GM12878 (cell line): ENCODE data around the gene BBS10. TPM values are rescaled to one million over a fixed set of nuclear protein-coding genes. Genes with fewer than 3 reads are reported as not detected.

Experiments used
- ATAC-seq: fragments of 200-7000 bp; cut with Tn5 transposase; 3 replicates; pipeline ENCODE4 v1.9.1; 2020; ENCODE audit warnings: mild to moderate bottlenecking, moderate library complexity
- BruUV-seq: library from RNA; stranded (reverse); fragments of 400-500 nt; replicated peaks from 2 replicates; lab custom pipeline; 2021; lab: Mats Ljungman, UMichigan
- CTCF ChIA-PET: fragments of 300-600 bp; sonication (Branson Sonifier 250); formaldehyde crosslinking; extraction: SDS; loops from one replicate; lab custom pipeline; 2021; ENCODE audit warnings: inconsistent platforms; lab: Yijun Ruan, JAX
- POLR2A ChIA-PET: fragments of 350-600 bp; formaldehyde crosslinking; extraction: SDS; loops from one replicate; lab custom pipeline; 2021; ENCODE audit warnings: inconsistent platforms; lab: Charles Lee
- RAD21 ChIA-PET: fragments of 300-600 bp; sonication (Branson Sonifier 250); formaldehyde crosslinking; loops from one replicate; lab custom pipeline; 2023; ENCODE audit warnings: antibody characterized with exemption; ENCODE audit not compliant: unreplicated experiment; lab: Charles Lee
- SMC1A ChIA-PET: fragments of 300-600 bp; sonication (Branson Sonifier 250); formaldehyde crosslinking; loops from one replicate; lab custom pipeline; 2023; ENCODE audit not compliant: unreplicated experiment, uncharacterized antibody; lab: Charles Lee
- DNase-seq: peaks from one replicate; pipeline ENCODE4 v3.0.0-alpha.2; 2011; ENCODE audit warnings: low read depth, low spot score
- FAIRE-seq: peaks from 3 replicates; lab custom pipeline; 2011; peaks lifted over from hg19 to GRCh38; lab: Jason Lieb, UNC
- H2AFZ ChIP-seq: 2 replicates; pipeline ENCODE4 v1.6.0; 2011; ENCODE audit warnings: low read depth, low read length, control low read depth; ENCODE audit not compliant: control insufficient read depth
- H3K27ac ChIP-seq: 2 replicates; pipeline ENCODE4 v1.5.1; 2011; ENCODE audit warnings: control low read depth; ENCODE audit not compliant: control insufficient read depth, insufficient read depth
- H3K27me3 ChIP-seq, 2 experiments: replicated peaks in 1 of 2; 2 replicates each; pipeline versions ENCODE4 v1.6.0 to v1.6.1; 2011; ENCODE audit warnings: low read length in 1 of 2; ENCODE audit not compliant: control insufficient read depth in 2 of 2, insufficient read depth in 2 of 2
- H3K36me3 ChIP-seq, 2 experiments: 2 replicates each; pipeline ENCODE4 v1.5.1; 2011; ENCODE audit warnings: low read length in 1 of 2; ENCODE audit not compliant: control insufficient read depth in 2 of 2, insufficient read depth in 2 of 2
- H3K4me1 ChIP-seq: 2 replicates; pipeline ENCODE4 v1.6.1; 2011; ENCODE audit warnings: mild to moderate bottlenecking, low read length, moderate library complexity, mixed read lengths; ENCODE audit not compliant: control insufficient read depth, insufficient read depth
- H3K4me2 ChIP-seq: 2 replicates; pipeline ENCODE4 v1.6.0; 2011; ENCODE audit warnings: control low read depth; ENCODE audit not compliant: control insufficient read depth, insufficient read depth
- H3K4me3 ChIP-seq: fragments of 200-600 bp; sonication (generic); 2 replicates; pipeline ENCODE4 v1.5.1; 2016
- H3K79me2 ChIP-seq: 2 replicates; pipeline ENCODE4 v1.6.0; 2011; ENCODE audit warnings: low read length; ENCODE audit not compliant: control insufficient read depth, insufficient read depth
- H3K9ac ChIP-seq: 2 replicates; pipeline ENCODE4 v1.8.0; 2011; ENCODE audit warnings: low read length, control low read depth, mixed read lengths; ENCODE audit not compliant: control insufficient read depth, insufficient read depth
- H3K9me3 ChIP-seq: replicated peaks from 3 replicates; pipeline ENCODE4 v1.5.1; 2011; ENCODE audit warnings: mild to moderate bottlenecking, low read length; ENCODE audit not compliant: control insufficient read depth, insufficient read depth
- H4K20me1 ChIP-seq: 2 replicates; pipeline ENCODE4 v1.6.0; 2011; ENCODE audit not compliant: control insufficient read depth, insufficient read depth
- BHLHE40 ChIP-seq, 2 experiments: fragments of 450-650 bp in 1 of 2; IDR thresholded peaks; 2 replicates each; pipeline ENCODE4 v1.6.1; 2011 to 2017; ENCODE audit warnings: low read depth in 2 of 2, borderline replicate concordance in 1 of 2, improper control_type of control experiment in 1 of 2, low read length in 1 of 2, mild to moderate bottlenecking in 1 of 2
- CBX3 ChIP-seq: fragments of 200-600 bp; sonication (generic); IDR thresholded peaks from 2 replicates; pipeline ENCODE4 v1.6.1; 2016; ENCODE audit warnings: low read depth, borderline replicate concordance
- CBX5 ChIP-seq: sonication (generic); IDR thresholded peaks from 2 replicates; pipeline ENCODE4 v1.6.1; 2016; ENCODE audit warnings: low read depth, moderate library complexity, mild to moderate bottlenecking, inconsistent platforms
- CHD1 ChIP-seq: IDR thresholded peaks from 2 replicates; pipeline ENCODE4 v1.6.1; 2012; ENCODE audit warnings: low read depth, low read length, improper control_type of control experiment
- CHD4 ChIP-seq: fragments of 200-600 bp; sonication (generic); IDR thresholded peaks from 2 replicates; pipeline ENCODE4 v1.6.1; 2016; ENCODE audit warnings: mild to moderate bottlenecking
- DPF2 ChIP-seq: fragments of 450-650 bp; IDR thresholded peaks from 2 replicates; pipeline ENCODE4 v1.6.1; 2017; ENCODE audit warnings: mild to moderate bottlenecking
- EZH2 ChIP-seq: IDR thresholded peaks from 2 replicates; pipeline ENCODE4 v1.6.1; 2012; ENCODE audit warnings: low read depth, mild to moderate bottlenecking, control low read depth, inconsistent platforms, low read length, borderline replicate concordance; ENCODE audit not compliant: control insufficient read depth
- HDAC2 ChIP-seq: fragments of 200-600 bp; sonication (generic); IDR thresholded peaks from 2 replicates; pipeline ENCODE4 v1.6.1; 2017
- JUNB ChIP-seq: IDR thresholded peaks from 2 replicates; pipeline ENCODE4 v1.6.1; 2016; ENCODE audit warnings: antibody characterized with exemption, mild to moderate bottlenecking
- MEF2A ChIP-seq: IDR thresholded peaks from 2 replicates; pipeline ENCODE4 v1.6.1; 2011; ENCODE audit warnings: low read depth, mild to moderate bottlenecking, low read length, moderate library complexity; ENCODE audit not compliant: insufficient read depth
- POLR2AphosphoS5 ChIP-seq: IDR thresholded peaks from 2 replicates; pipeline ENCODE4 v1.6.1; 2011; ENCODE audit warnings: mild to moderate bottlenecking, low read length, inconsistent platforms
- SPI1 ChIP-seq: IDR thresholded peaks from 2 replicates; pipeline ENCODE4 v1.6.1; 2011; ENCODE audit warnings: low read depth, mild to moderate bottlenecking, low read length, moderate library complexity, borderline replicate concordance; ENCODE audit not compliant: insufficient read depth
- TARDBP ChIP-seq: IDR thresholded peaks from 2 replicates; pipeline ENCODE4 v1.6.1; 2016; ENCODE audit warnings: borderline replicate concordance
- WGBS: methylation state at CpG from one replicate; pipeline ENCODE4 v1.1.6; 2016; ENCODE audit warnings: low lambda C conversion rate; ENCODE audit not compliant: insufficient replicate concordance, insufficient coverage; ENCODE audit errors: missing lambda C conversion rate; 5-methylcytosine and 5-hydroxymethylcytosine counted together
- in situ Hi-C: fragments of 300-500 bp; cut with MboI; formaldehyde crosslinking; loops from 9 replicates; pipeline ENCODE4 v1.14.3; 2018; ENCODE audit warnings: mixed read lengths
- intact Hi-C: fragments of 100-400 bp; cut with micrococcal nuclease; formaldehyde crosslinking; loops from one replicate; pipeline ENCODE4 v1.14.2; 2022; ENCODE audit not compliant: unreplicated experiment
- polyA plus RNA-seq, 11 experiments: library from polyadenylated mRNA; depleted of rRNA in 4 of 11; unstranded in 6 of 11; stranded (reverse) in 5 of 11; fragments of >200 nt; fragmentation: Nextera tagmentation in 4 of 11; fragmentation: Illumina TruSeq in 1 of 11; extraction: Ambion mirVana in 4 of 11; extraction: Trizol in 1 of 11; gene quantifications; 1 replicate in 1 of 11; 2 replicates in 10 of 11; pipeline versions ENCODE4 v1.2.1 to v1.2.3, GENCODE V29; 2011 to 2016; ENCODE audit warnings: inconsistent platforms in 2 of 11, missing spikeins in 2 of 11, low read depth in 1 of 11
- total RNA-seq, 4 experiments: library from RNA; depleted of rRNA in 3 of 4; stranded (reverse); fragments of >200 nt in 3 of 4; fragmentation: Illumina TruSeq in 1 of 4; extraction: Trizol in 1 of 4; gene quantifications; 2 replicates each; pipeline versions ENCODE4 v1.2.1 to v1.2.3, GENCODE V29; 2013 to 2021
- TF ChIP-seq, protein P1 (sequence below): IDR thresholded peaks from 2 replicates; pipeline ENCODE4 v1.6.1; 2012; ENCODE audit warnings: low read depth, low read length, improper control_type of control experiment
- TF ChIP-seq, protein P2 (sequence below): fragments of 150-350 bp; IDR thresholded peaks from 2 replicates; pipeline ENCODE4 v1.6.1; 2016; ENCODE audit warnings: low read depth, low read length
- TF ChIP-seq, protein P3 (sequence below): IDR thresholded peaks from 2 replicates; pipeline ENCODE4 v1.6.1; 2011; ENCODE audit warnings: borderline replicate concordance, low read depth, mild to moderate bottlenecking, moderate library complexity, low read length; ENCODE audit not compliant: insufficient read depth, poor library complexity, severe bottlenecking
- TF ChIP-seq, protein P4 (sequence below): IDR thresholded peaks from 2 replicates; pipeline ENCODE4 v1.6.1; 2012; ENCODE audit warnings: low read length, inconsistent platforms

The BBS10 gene
- total and polyA plus RNA-seq, 10 of the 15 experiments (the other 5 are each of a cell fraction or from before 2014, with no cell fraction given), result 1.2 to 9.8 (median 5.9) TPM

DNA sequence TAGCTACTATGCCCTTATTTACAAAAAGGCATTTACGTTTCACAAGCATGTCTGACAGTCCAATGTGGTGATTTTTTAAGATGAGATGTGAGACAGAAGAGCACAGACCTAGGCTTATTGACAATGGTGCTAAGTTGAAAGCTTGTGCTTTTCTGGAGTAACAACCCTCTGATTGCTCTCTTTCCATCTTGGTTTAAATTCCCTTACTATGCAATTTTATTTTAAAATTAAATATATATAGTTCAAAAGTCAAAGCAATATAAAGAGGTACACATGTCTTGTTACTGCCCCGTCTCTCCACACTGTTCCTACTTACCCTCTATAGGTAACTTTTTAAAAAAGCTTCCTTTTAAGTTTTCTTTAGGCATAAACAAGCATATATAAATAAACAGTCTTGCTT lies 39.4 kb upstream of the BBS10 start (continued):
- TF ChIP-seq HDAC2 (no peak), TARDBP (no peak)

DNA sequence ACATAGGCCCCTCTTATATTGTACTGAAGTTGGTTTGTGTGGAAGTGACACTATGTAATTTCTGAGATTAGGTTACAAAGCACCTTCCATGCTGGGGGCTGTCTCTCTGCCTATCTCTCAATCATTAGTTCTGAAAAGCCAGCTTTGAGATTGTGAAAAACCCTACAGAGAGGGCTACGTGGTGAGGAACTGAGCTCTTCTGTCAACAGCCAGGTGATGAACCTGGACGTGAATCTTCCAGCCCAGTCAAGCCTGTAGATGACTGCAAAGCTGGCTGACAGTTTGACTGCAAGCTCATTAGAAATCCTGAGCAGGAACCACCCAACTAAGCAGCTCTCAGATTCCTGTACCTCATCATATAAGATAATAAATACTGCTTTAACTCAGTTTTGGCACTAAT lies 36.3 kb upstream of the BBS10 start:
- in situ Hi-C loops, result no loop called here
- TF ChIP-seq, protein P1, sequence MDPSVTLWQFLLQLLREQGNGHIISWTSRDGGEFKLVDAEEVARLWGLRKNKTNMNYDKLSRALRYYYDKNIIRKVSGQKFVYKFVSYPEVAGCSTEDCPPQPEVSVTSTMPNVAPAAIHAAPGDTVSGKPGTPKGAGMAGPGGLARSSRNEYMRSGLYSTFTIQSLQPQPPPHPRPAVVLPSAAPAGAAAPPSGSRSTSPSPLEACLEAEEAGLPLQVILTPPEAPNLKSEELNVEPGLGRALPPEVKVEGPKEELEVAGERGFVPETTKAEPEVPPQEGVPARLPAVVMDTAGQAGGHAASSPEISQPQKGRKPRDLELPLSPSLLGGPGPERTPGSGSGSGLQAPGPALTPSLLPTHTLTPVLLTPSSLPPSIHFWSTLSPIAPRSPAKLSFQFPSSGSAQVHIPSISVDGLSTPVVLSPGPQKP, result no peak
- TF ChIP-seq JUNB, result no peak
- TF ChIP-seq BHLHE40 (IDR thresholded peaks at IDR 0.05; ENCODE audit: borderline replicate concordance in 1 of 2, low read depth in 2 of 2, low read length in 1 of 2), result no peak
- TF ChIP-seq, protein P2, sequence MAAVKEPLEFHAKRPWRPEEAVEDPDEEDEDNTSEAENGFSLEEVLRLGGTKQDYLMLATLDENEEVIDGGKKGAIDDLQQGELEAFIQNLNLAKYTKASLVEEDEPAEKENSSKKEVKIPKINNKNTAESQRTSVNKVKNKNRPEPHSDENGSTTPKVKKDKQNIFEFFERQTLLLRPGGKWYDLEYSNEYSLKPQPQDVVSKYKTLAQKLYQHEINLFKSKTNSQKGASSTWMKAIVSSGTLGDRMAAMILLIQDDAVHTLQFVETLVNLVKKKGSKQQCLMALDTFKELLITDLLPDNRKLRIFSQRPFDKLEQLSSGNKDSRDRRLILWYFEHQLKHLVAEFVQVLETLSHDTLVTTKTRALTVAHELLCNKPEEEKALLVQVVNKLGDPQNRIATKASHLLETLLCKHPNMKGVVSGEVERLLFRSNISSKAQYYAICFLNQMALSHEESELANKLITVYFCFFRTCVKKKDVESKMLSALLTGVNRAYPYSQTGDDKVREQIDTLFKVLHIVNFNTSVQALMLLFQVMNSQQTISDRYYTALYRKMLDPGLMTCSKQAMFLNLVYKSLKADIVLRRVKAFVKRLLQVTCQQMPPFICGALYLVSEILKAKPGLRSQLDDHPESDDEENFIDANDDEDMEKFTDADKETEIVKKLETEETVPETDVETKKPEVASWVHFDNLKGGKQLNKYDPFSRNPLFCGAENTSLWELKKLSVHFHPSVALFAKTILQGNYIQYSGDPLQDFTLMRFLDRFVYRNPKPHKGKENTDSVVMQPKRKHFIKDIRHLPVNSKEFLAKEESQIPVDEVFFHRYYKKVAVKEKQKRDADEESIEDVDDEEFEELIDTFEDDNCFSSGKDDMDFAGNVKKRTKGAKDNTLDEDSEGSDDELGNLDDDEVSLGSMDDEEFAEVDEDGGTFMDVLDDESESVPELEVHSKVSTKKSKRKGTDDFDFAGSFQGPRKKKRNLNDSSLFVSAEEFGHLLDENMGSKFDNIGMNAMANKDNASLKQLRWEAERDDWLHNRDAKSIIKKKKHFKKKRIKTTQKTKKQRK, result no peak
- TF ChIP-seq, protein P3, sequence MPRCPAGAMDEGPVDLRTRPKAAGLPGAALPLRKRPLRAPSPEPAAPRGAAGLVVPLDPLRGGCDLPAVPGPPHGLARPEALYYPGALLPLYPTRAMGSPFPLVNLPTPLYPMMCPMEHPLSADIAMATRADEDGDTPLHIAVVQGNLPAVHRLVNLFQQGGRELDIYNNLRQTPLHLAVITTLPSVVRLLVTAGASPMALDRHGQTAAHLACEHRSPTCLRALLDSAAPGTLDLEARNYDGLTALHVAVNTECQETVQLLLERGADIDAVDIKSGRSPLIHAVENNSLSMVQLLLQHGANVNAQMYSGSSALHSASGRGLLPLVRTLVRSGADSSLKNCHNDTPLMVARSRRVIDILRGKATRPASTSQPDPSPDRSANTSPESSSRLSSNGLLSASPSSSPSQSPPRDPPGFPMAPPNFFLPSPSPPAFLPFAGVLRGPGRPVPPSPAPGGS, result no peak
- no peak for TF ChIP-seq CBX3
- no peak for TF ChIP-seq MEF2A
- TF ChIP-seq CBX5, result no peak
- no peak for TF ChIP-seq CHD1
- no peak for TF ChIP-seq CHD4
- no peak for TF ChIP-seq POLR2AphosphoS5
- no peak for TF ChIP-seq SPI1
- no peak for TF ChIP-seq EZH2
- TF ChIP-seq, protein P4, sequence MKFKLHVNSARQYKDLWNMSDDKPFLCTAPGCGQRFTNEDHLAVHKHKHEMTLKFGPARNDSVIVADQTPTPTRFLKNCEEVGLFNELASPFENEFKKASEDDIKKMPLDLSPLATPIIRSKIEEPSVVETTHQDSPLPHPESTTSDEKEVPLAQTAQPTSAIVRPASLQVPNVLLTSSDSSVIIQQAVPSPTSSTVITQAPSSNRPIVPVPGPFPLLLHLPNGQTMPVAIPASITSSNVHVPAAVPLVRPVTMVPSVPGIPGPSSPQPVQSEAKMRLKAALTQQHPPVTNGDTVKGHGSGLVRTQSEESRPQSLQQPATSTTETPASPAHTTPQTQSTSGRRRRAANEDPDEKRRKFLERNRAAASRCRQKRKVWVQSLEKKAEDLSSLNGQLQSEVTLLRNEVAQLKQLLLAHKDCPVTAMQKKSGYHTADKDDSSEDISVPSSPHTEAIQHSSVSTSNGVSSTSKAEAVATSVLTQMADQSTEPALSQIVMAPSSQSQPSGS, result no peak
- no peak for TF ChIP-seq DPF2

More for the DNA sequence above, 36.3 kb upstream of the BBS10 start:
- WGBS, result 92% methylated on average over 2 of the region's 2 CpGs
- Histone ChIP-seq H3K27ac (no peak overlapping the region), H3K36me3 (0 out of 4 replicates have a peak, but pooled peaks cover 0 to 3% of the 10 kb centered on the region in 2 experiments), H3K9me3 (no peaks in the 10 kb centered on the region), H3K4me3 (no peak overlapping the region), H3K79me2 (no peaks in the 10 kb centered on the region), H3K4me2 (no peak overlapping the region), H3K27me3 (no peaks in the 10 kb centered on the region), H3K4me1 (no peaks in the 10 kb centered on the region), H4K20me1 (no peaks in the 10 kb centered on the region), H3K9ac (no peak overlapping the region), H2AFZ (no peak overlapping the region)
- intact Hi-C loops, result no loop called here
- POLR2A ChIA-PET, result interaction anchor here (1.0 kb wide), 1 partner anchor 11 kb away, joined by 3 read pairs; no protein-coding TSS in a partner anchor
- DNase-seq (no peak), ATAC-seq (no peak), FAIRE-seq (no peak)
- SMC1A ChIA-PET, result interaction anchor here (0.7 to 1.4 kb wide), 3 partner anchors 202 to 223 kb away, joined by 3 to 4 read pairs (median 4); no protein-coding TSS in a partner anchor
- CTCF ChIA-PET, result no interaction called here
- RAD21 ChIA-PET, result no interaction called here
- no TSS peak for BruUV-seq
